GM19328 (cell line): ENCODE data around the gene MTR.

Experiments
- ATAC-seq: cut with Tn5 transposase; IDR thresholded peaks from one replicate; pipeline ENCODE4 v1.9.1; 2021; ENCODE audit warnings: mild to moderate bottlenecking, moderate library complexity; ENCODE audit not compliant: unreplicated experiment

The MTR gene

DNA sequence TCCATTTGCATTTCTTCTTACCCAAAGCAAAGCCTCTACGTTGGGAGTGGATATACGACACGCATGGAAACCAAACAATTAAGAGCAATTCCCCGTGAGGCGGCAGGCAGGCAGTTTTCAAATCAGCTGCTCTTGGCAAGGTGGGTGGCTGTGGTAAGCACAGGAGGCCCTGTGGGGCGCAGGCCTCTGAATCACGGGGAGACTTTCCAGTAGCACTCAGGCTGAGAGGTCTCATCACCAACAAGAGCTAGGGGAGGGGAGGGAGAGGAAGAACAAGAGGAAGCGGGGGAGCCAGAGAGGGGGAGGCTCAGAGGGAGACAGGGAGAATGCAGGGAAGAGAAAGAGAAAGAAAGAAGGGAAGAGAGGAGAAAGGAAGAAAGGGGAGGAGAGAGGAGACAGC, 152.7 kb downstream of the MTR start:
- ATAC-seq, result no peak

DNA sequence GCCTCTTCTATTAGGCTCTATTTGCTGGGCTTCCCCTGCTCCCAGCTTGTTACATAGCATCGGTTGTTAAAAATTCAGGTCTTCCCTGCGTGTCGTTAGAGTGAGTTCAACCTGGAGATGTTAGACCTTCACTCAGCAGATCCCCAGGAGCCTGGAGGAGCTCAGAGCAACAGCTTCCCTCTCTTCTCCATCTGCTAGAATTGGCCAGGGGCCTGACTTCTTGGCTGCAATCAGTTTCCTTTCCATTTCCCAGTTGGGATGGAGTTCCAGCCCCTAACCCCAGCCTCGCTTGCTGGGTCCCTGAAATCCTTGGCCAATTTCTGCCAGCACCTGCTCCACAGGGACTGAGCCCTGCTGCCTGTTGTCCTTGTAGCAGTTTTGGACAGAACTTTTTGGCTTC, 153.3 kb downstream of the MTR start:
- ATAC-seq, result no peak

DNA sequence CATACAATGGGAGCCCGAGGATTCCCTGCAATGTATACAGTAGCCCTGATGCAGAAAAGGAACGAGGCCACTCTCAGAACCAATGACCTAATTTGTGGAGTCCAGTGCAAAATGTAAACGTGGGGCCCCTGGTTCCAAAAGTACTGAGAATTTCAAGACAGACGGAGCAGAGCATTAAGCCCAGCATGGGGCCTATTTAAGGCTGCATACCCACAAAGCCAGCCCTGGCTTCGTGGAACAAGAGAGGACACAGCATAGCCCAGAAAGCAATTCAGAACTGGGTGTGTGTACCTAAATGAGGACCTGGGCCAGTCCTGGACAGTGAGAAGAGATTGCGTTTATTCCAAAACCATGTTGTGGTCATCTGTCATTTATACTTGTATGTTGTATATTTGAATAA, 153.9 kb downstream of the MTR start:
- ATAC-seq, result no peak

DNA sequence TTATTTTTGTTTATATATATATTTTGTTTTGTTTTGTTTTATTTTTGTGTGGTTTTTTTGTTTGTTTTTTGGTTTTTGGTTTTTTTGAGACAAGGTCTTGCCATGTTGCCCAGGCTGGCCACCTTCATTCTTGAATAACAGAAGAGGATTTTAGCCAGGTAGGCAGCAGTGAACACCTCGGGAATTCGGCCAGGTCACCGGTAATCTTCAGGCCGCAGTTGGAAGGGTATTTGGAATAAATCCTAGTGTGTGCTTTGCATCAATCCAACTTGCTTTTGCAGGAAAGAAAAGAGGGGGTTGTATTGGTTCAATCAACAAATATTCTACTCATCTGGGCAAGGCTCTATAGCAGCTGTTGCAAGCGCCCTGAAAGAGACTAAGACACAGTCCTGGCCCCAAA, 155.3 kb downstream of the MTR start:
- ATAC-seq, result no peak

DNA sequence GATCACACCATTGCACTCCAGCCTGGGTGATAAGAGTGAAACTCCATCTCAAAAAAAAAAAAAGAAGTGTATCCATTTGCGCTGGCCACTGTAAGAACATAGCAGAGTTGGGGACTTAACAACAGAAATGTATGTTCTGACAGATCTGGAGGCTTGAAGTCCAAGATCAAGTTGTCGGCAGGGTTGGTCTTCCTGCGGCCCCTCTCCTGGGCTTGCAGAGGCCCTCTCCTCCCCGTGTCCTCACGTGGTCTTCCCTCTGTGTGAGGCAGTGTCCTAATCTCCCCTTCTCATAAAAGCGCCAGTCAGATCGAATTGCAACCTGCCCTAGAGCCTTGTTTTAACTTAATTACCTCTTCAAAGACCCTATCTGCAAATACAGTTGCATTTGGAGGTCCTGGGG, 156.6 kb downstream of the MTR start:
- no peak for ATAC-seq

DNA sequence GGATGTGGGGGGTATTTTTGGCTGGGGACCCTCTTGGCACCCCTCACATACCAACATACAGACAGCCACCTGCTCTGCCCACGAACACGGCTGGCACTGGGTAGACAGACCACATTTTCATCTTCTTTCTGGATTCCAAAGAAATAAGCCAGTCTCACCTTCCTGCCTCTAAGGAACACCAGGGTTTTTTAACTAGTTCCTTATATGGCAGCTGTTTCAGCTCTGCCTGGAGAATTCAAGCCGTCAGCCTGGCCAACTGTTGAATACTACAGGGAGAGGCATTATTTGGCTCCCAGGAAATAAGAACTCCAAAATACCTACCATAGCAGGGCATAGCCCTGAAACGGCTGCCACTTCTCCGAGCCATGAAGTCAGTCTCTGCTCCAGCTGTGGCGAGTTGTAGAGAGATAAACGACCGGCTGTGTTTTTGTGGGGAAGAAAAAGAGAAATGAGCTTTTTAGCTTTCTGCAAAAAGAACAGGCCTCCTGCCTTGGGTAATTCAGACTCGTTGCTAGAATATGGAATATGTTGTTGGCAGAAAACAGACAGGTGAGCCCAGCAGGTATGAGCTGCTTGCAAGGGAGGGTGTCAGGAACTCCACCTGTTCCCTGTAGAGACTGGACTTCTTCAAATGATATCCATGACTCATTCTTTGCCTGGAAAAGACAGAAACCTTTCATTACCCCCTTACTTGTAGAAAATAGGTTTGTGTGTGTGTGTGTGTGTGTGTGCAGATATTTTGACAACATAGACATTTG, 157.3 kb downstream of the MTR start:
- ATAC-seq, result no peak

DNA sequence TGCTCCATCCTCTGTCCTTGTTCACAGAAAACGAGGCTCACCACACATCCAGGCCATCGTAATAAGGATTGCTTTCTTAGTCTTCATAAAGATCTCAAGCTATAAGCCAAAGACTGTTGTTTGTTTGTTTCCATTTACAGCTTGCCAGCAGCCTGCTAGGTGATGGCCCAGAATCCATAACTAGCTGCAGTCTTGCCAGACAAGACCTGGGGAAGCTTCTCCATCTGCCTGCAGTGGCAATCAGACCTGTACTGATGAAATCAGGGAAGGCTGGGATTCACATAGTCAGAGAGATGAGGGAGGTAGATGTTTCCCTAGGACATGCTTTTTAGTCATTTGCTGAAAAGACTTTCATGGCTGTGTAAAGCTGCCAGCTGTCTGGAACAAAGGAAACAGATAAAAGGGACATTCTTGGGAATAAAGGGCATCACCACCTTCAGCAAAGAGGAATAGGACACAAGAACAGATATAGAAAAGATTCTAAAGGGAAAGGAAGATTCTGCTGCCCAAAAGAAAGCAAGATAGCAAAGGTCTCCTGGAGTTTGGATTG, 158.1 kb downstream of the MTR start:
- ATAC-seq, result no peak
